Lower lobe of right lung (tissue), 2 donors: Measurements from ENCODE around the gene VAC14. TPM values are rescaled to one million over a fixed set of nuclear protein-coding genes. Genes with fewer than 3 reads are reported as not detected.
A peak's percentile ranks its signal among the peaks of the same experiment; 100 is the strongest.

Experiments used
- ATAC-seq, 2 donors: fragments of 200-7000 bp; cut with Tn5 transposase; one replicate each; pipeline ENCODE4 v1.9.1; 2020 to 2022; ENCODE audit warnings: mild to moderate bottlenecking in 2 of 2, moderate library complexity in 2 of 2
- DNase-seq: peaks from one replicate; pipeline ENCODE4 v3.0.0-alpha.2; 2020
- H3K27ac ChIP-seq: fragments of 200-600 bp; one replicate; pipeline ENCODE4 v1.8.0; 2022
- H3K27me3 ChIP-seq: fragments of 200-600 bp; one replicate; pipeline ENCODE4 v1.8.0; 2022; ENCODE audit warnings: low read depth
- H3K36me3 ChIP-seq: fragments of 200-600 bp; one replicate; pipeline ENCODE4 v1.8.0; 2022; ENCODE audit warnings: mild to moderate bottlenecking
- H3K4me1 ChIP-seq: fragments of 200-600 bp; one replicate; pipeline ENCODE4 v1.8.0; 2022
- H3K4me3 ChIP-seq: fragments of 200-600 bp; one replicate; pipeline ENCODE4 v1.8.0; 2022; ENCODE audit warnings: mild to moderate bottlenecking
- H3K9me3 ChIP-seq: fragments of 200-600 bp; one replicate; pipeline ENCODE4 v1.8.0; 2022
- intact Hi-C: fragments of 100-400 bp; cut with DNase I; formaldehyde crosslinking; loops from one replicate; pipeline ENCODE4 v1.11.0; 2022
- total RNA-seq: library from RNA; stranded (reverse); fragmentation: NEBNext Ultra II Directional; extraction: Animal tissue kit (Norgen Biotek cat#: 25700); gene quantifications from one replicate; pipeline ENCODE4 v1.2.1, GENCODE V29; 2021
- TF ChIP-seq, protein P1 (sequence below): fragments of 200-600 bp; IDR thresholded peaks from one replicate; pipeline ENCODE4 v1.8.0; 2022; ENCODE audit warnings: antibody characterized with exemption, mild to moderate bottlenecking
- donor health status: DM: no; HTN: yes; CAD: no; lungs with severe emphysema.

The VAC14 gene
- total RNA-seq, 1 donor from 2014 or later: 49.1 TPM

GRCh38 chr16:70687671-70688245 lies 113.2 kb downstream of the VAC14 start:
- intact Hi-C loops: no loop called here
- H3K27me3 ChIP-seq: no peaks in the 10 kb centered on the region
- no peaks in the 10 kb centered on the region for H3K9me3 ChIP-seq
- no peak overlapping the region for H3K4me3 ChIP-seq
- H3K36me3 ChIP-seq: peaks cover 5% of the 10 kb centered on the region
- DNase-seq (no peak), ATAC-seq (no peak)
- peaks cover 88% of the 10 kb centered on the region for H3K4me1 ChIP-seq
- TF ChIP-seq, protein P1, sequence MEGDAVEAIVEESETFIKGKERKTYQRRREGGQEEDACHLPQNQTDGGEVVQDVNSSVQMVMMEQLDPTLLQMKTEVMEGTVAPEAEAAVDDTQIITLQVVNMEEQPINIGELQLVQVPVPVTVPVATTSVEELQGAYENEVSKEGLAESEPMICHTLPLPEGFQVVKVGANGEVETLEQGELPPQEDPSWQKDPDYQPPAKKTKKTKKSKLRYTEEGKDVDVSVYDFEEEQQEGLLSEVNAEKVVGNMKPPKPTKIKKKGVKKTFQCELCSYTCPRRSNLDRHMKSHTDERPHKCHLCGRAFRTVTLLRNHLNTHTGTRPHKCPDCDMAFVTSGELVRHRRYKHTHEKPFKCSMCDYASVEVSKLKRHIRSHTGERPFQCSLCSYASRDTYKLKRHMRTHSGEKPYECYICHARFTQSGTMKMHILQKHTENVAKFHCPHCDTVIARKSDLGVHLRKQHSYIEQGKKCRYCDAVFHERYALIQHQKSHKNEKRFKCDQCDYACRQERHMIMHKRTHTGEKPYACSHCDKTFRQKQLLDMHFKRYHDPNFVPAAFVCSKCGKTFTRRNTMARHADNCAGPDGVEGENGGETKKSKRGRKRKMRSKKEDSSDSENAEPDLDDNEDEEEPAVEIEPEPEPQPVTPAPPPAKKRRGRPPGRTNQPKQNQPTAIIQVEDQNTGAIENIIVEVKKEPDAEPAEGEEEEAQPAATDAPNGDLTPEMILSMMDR: no peak
- peak overlapping the region; percentile 87 for H3K27ac ChIP-seq

GRCh38 chr16:70687102-70687511 lies 113.9 kb downstream of the VAC14 start:
- intact Hi-C loops: no loop called here
- no peak for DNase-seq
- ATAC-seq: no peak
- H3K4me1 ChIP-seq: peaks cover 88% of the 10 kb centered on the region
- no peaks in the 10 kb centered on the region for H3K9me3 ChIP-seq
- no peaks in the 10 kb centered on the region for H3K27me3 ChIP-seq
- peak overlapping the region; percentile 87 for H3K27ac ChIP-seq
- H3K36me3 ChIP-seq: no peaks in the 10 kb centered on the region
- no peak overlapping the region for H3K4me3 ChIP-seq
- TF ChIP-seq, protein P1: no peak

- H3K9me3 ChIP-seq: no peaks in the 10 kb centered on the region
- TF ChIP-seq, protein P1: no peak
- H3K4me3 ChIP-seq: peak overlapping the region; percentile 49
- DNase-seq: no peak
- peak overlapping the region; percentile 83 for H3K27ac ChIP-seq
- H3K27me3 ChIP-seq: no peaks in the 10 kb centered on the region
- intact Hi-C loops: no loop called here
- no peaks in the 10 kb centered on the region for H3K36me3 ChIP-seq
- H3K4me1 ChIP-seq: peaks cover 88% of the 10 kb centered on the region
- no peak for ATAC-seq
These were observed 114.4 kb downstream of the VAC14 start for GRCh38 chr16:70686376-70687101.

DNA sequence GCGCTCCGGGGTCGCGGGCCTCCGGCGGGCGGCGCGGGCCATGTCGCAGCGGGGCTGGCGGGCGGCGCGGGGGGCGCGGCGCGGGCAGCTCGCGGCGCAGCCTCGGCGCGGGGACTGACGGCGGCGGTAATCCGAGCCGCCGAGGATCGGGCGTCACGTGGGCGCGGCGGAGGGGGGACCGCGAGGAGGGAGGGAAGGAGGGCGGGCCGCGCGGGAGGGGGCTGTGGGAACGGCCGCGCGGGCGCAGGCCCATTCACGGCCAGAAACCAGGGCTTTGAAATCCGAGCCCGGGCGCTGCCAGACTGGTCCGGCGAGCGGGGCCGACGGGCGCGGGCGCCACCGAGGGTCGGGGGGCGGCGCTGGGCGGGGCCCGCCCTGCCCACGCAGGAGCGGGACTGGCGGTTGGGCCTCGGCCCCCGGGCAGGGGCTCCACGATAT lies 115.0 kb downstream of the VAC14 start, which contains the start of gene MTSS2:
Gene MTSS2 (minus strand): TSS at position 116 of the 438 bp plus-strand sequence. CDS start 262 bp downstream, outside the sequence.
- peak within 1 kb of the TSS; percentile 73 for H3K4me3 ChIP-seq
- H3K4me1 ChIP-seq: peaks cover 88% of the 10 kb centered on the region
- intact Hi-C loops: no loop called here
- TF ChIP-seq, protein P1: no peak
- DNase-seq (peak; percentile 86), ATAC-seq (peak; percentile 67 to 73)
- H3K27me3 ChIP-seq: no peaks in the 10 kb centered on the region
- H3K9me3 ChIP-seq: no peaks in the 10 kb centered on the region
- no peaks in the 10 kb centered on the region for H3K36me3 ChIP-seq
- H3K27ac ChIP-seq: peak within 1 kb of the TSS; percentile 83

GRCh38 chr16:70685061-70685937 lies 115.7 kb downstream of the VAC14 start:
- H3K27ac ChIP-seq: peak overlapping the region; percentile 73
- peak overlapping the region; percentile 73 for H3K4me3 ChIP-seq
- H3K9me3 ChIP-seq: no peaks in the 10 kb centered on the region
- no peaks in the 10 kb centered on the region for H3K27me3 ChIP-seq
- DNase-seq (no peak), ATAC-seq (peak; percentile 0 to 6)
- H3K4me1 ChIP-seq: peaks cover 88% of the 10 kb centered on the region
- intact Hi-C loops: no loop called here
- TF ChIP-seq, protein P1: no peak
- peaks cover 5% of the 10 kb centered on the region for H3K36me3 ChIP-seq
